HG03342 (cell line): Measurements from ENCODE around the gene FAM171A1.

Source experiments
- ATAC-seq: cut with Tn5 transposase; IDR thresholded peaks from one replicate; pipeline ENCODE4 v1.9.1; 2021; ENCODE audit warnings: mild to moderate bottlenecking, moderate library complexity; ENCODE audit not compliant: unreplicated experiment

Gene FAM171A1

GRCh38 chr10:15181576-15182156 lies 189.4 kb downstream of the FAM171A1 start:
- ATAC-seq, result no peak

GRCh38 chr10:15180736-15181135 lies 190.4 kb downstream of the FAM171A1 start:
- no peak for ATAC-seq

GRCh38 chr10:15176269-15176668 lies 194.8 kb downstream of the FAM171A1 start:
- no peak for ATAC-seq

GRCh38 chr10:15175587-15175986 lies 195.5 kb downstream of the FAM171A1 start:
- no peak for ATAC-seq

- no peak for ATAC-seq
These were observed 198.7 kb downstream of the FAM171A1 start for GRCh38 chr10:15172306-15172840.

GRCh38 chr10:15169555-15170401 lies 201.3 kb downstream of the FAM171A1 start:
- ATAC-seq, result no peak

GRCh38 chr10:15168786-15169554 lies 202.1 kb downstream of the FAM171A1 start:
- ATAC-seq, result peak; percentile 47

- ATAC-seq, result peak; percentile 88
These were observed 202.8 kb downstream of the FAM171A1 start, which contains the start of gene NMT2 for GRCh38 chr10:15168291-15168785. Gene NMT2 (minus strand): TSS chr10:15168693. CDS start chr10:15168612, 81 bp downstream.

- ATAC-seq, result peak; percentile 37
These were observed 203.4 kb downstream of the FAM171A1 start for GRCh38 chr10:15167411-15168290.

GRCh38 chr10:15166325-15166724 lies 204.8 kb downstream of the FAM171A1 start:
- no peak for ATAC-seq

GRCh38 chr10:15163253-15163828 lies 207.7 kb downstream of the FAM171A1 start:
- ATAC-seq, result no peak
